T-cell (primary cell): ENCODE data around the gene PPP1R2C. TPM values are rescaled to one million over a fixed set of nuclear protein-coding genes. Genes with fewer than 3 reads are reported as not detected.

Experiments
- ATAC-seq, 4 experiments: fragments of 200-7000 bp in 3 of 4; fragments of 150-1000 bp in 1 of 4; cut with Tn5 transposase; replicated peaks in 1 of 4; 1 replicate in 3 of 4; 2 replicates in 1 of 4; pipeline ENCODE4 v1.10.0; 2021; ENCODE audit warnings: moderate library complexity in 3 of 4, mild to moderate bottlenecking in 2 of 4, moderate number of reproducible peaks in 1 of 4
- CTCF ChIA-PET, 2 donors: fragments of 300-600 bp; sonication (Branson Sonifier 250); formaldehyde crosslinking; loops; one replicate each; lab custom pipeline; 2022; ENCODE audit warnings: antibody characterized with exemption in 2 of 2; lab: Charles Lee
- POLR2A ChIA-PET, 2 donors: fragments of 300-600 bp; sonication (Branson Sonifier 250); formaldehyde crosslinking; loops; one replicate each; lab custom pipeline; 2022; ENCODE audit warnings: antibody characterized with exemption in 2 of 2; lab: Charles Lee
- DNase-seq, 35 experiments: peaks; one replicate each; pipeline versions ENCODE4 v3.0.0 to v3.0.0-alpha.2; 2013 to 2023
- H3K27ac ChIP-seq: one replicate; pipeline ENCODE4 v1.5.1; 2013; ENCODE audit warnings: low read length
- H3K27me3 ChIP-seq, 2 experiments: replicated peaks in 1 of 2; 1 replicate in 1 of 2; 2 replicates in 1 of 2; pipeline versions ENCODE4 v1.6.1 to v1.7.0; 2013; ENCODE audit warnings: low read length in 1 of 2, mixed read lengths in 1 of 2; ENCODE audit not compliant: control insufficient read depth in 2 of 2, insufficient read depth in 2 of 2; ENCODE audit errors: extremely low read depth in 1 of 2
- H3K36me3 ChIP-seq, 2 donors: 1 replicate in 1 of 2; 2 replicates in 1 of 2; pipeline versions ENCODE4 v1.6.1 to v1.7.0; 2013; ENCODE audit warnings: low read length in 1 of 2; ENCODE audit not compliant: control insufficient read depth in 2 of 2, insufficient read depth in 1 of 2; ENCODE audit errors: extremely low read depth in 1 of 2
- H3K4me1 ChIP-seq, 2 experiments: 1 replicate in 1 of 2; 2 replicates in 1 of 2; pipeline versions ENCODE4 v1.6.1 to v1.7.0; 2013; ENCODE audit warnings: low read length in 2 of 2, mixed read lengths in 1 of 2; ENCODE audit not compliant: insufficient read depth in 2 of 2, control insufficient read depth in 1 of 2; ENCODE audit errors: extremely low read depth in 1 of 2
- H3K4me3 ChIP-seq, 2 donors: 1 replicate in 1 of 2; 2 replicates in 1 of 2; pipeline versions ENCODE4 v1.5.1 to v1.7.0; 2013; ENCODE audit warnings: mild to moderate bottlenecking in 2 of 2, low read length in 1 of 2, moderate library complexity in 1 of 2; ENCODE audit not compliant: control insufficient read depth in 1 of 2; ENCODE audit errors: extremely low read depth in 1 of 2
- H3K9me3 ChIP-seq: 2 replicates; pipeline ENCODE4 v1.7.0; 2013
- H3K27ac Mint-ChIP-seq, 2 donors: one replicate each; pipeline ENCODE4 v1.8.0; 2020 to 2021; ENCODE audit warnings: mild to moderate bottlenecking in 2 of 2, mixed read lengths in 2 of 2
- H3K27me3 Mint-ChIP-seq, 2 donors: one replicate each; pipeline ENCODE4 v1.8.0; 2021 to 2022; ENCODE audit warnings: mixed read lengths in 2 of 2
- H3K36me3 Mint-ChIP-seq: one replicate; pipeline ENCODE4 v1.8.0; 2021; ENCODE audit warnings: mixed read lengths
- H3K4me1 Mint-ChIP-seq, 3 donors: one replicate each; pipeline ENCODE4 v1.8.0; 2020 to 2022; ENCODE audit warnings: mixed read lengths in 3 of 3, mild to moderate bottlenecking in 1 of 3
- H3K4me3 Mint-ChIP-seq, 3 donors: one replicate each; pipeline ENCODE4 v1.8.0; 2020 to 2022; ENCODE audit warnings: mild to moderate bottlenecking in 3 of 3, mixed read lengths in 3 of 3, moderate library complexity in 3 of 3
- H3K9me3 Mint-ChIP-seq, 3 donors: one replicate each; pipeline ENCODE4 v1.8.0; 2020 to 2022; ENCODE audit warnings: mixed read lengths in 3 of 3
- WGBS: methylation state at CpG from one replicate; pipeline ENCODE4 v1.1.5; 2013; ENCODE audit warnings: missing lambda C conversion rate; ENCODE audit not compliant: insufficient coverage; 5-methylcytosine and 5-hydroxymethylcytosine counted together
- total RNA-seq, 35 experiments: library from RNA in 6 of 35; stranded (reverse) in 6 of 35; fragments of 120-200 nt in 1 of 35; gene quantifications; one replicate each; pipeline versions ENCODE4 v1.2.1 to v1.2.4 and lab custom pipeline; 2013 to 2026

PPP1R2C gene
- total RNA-seq, 5 donors from 2014 or later (not counting 1 experiment from before 2014, with no cell fraction given), result 5.4 TPM; not detected in 4

DNA sequence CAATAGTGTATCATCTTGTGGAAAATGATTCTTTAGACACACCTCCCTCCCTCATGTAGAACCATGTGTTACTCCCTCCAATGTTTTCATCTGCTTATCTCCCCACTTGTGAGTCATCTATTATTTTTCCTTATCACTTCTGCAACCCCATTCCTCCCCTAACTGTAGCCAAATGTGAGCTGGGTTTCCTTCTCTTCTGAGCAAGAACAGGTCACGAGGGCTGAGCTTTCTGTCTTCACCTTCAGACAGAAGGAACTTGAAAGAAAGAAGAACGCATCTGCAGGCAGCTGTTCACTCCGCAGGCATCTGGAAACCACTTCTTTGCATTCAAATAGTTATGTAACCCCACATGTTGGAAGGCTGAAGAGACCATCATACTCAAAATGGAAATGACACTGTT, 1.8 kb downstream of the PPP1R2C start:
- CTCF ChIA-PET, result interaction anchor here in 1 of 2 donors (0.6 kb wide), 1 partner anchor 265 kb away, joined by 3 read pairs; no protein-coding TSS in a partner anchor
- no peak overlapping the region for H3K27ac Mint-ChIP-seq
- H3K27me3 Mint-ChIP-seq, result no peaks in the 10 kb centered on the region
- no peaks in the 10 kb centered on the region for H3K36me3 ChIP-seq
- H3K9me3 Mint-ChIP-seq, result peaks cover 4 to 8% (median 5%) of the 10 kb centered on the region in 3 donors
- no peak for DNase-seq
- no CpG with 5 or more reads among the region's 3 CpGs for WGBS
- H3K36me3 Mint-ChIP-seq, result no peaks in the 10 kb centered on the region
- POLR2A ChIA-PET, result no interaction called here
- H3K4me3 ChIP-seq, result no peak overlapping the region
- no peak overlapping the region for H3K4me3 Mint-ChIP-seq
- H3K27ac ChIP-seq, result no peak overlapping the region
- H3K27me3 ChIP-seq, result no peaks in the 10 kb centered on the region
- no peaks in the 10 kb centered on the region for H3K9me3 ChIP-seq
- no peak for ATAC-seq
- peaks cover 12 to 14% (median 13%) of the 10 kb centered on the region in 3 donors for H3K4me1 Mint-ChIP-seq
- H3K4me1 ChIP-seq, result no peaks in the 10 kb centered on the region

DNA sequence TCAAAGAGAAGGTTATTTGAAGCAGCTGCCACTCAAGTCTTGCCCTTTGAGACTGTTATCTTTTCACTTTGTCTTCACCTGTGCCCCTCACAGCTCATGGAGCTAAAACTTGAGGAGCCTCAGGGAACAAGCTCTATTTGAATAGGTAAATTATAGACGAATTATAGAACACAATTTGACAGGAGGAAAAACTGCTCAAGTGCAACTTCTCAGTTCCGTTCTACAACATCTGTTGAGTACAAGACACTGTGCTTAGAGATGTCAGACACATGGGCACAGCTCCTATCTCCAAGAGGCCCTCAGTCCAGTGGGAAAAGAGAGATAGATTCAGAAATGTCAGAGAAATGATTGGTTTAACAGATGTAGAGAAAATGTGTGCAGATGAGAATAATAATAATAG, 5.1 kb downstream of the PPP1R2C start:
- Histone ChIP-seq H3K9me3 (no peaks in the 10 kb centered on the region), H3K36me3 (no peaks in the 10 kb centered on the region), H3K4me1 (no peaks in the 10 kb centered on the region), H3K4me3 (no peak overlapping the region), H3K27ac (no peak overlapping the region), H3K27me3 (no peaks in the 10 kb centered on the region)
- DNase-seq (no peak), ATAC-seq (no peak)
- POLR2A ChIA-PET, result no interaction called here
- Mint-ChIP-seq H3K36me3 (no peaks in the 10 kb centered on the region), H3K27ac (no peak overlapping the region), H3K9me3 (peaks cover 0 to 5% (median 4%) of the 10 kb centered on the region in 3 donors), H3K4me1 (peaks cover 10 to 13% (median 12%) of the 10 kb centered on the region in 3 donors), H3K4me3 (no peak overlapping the region), H3K27me3 (peaks cover 0 to 5% of the 10 kb centered on the region in 2 donors)
- CTCF ChIA-PET, result no interaction called here
- WGBS, result no CpG with 5 or more reads among the region's 2 CpGs

DNA sequence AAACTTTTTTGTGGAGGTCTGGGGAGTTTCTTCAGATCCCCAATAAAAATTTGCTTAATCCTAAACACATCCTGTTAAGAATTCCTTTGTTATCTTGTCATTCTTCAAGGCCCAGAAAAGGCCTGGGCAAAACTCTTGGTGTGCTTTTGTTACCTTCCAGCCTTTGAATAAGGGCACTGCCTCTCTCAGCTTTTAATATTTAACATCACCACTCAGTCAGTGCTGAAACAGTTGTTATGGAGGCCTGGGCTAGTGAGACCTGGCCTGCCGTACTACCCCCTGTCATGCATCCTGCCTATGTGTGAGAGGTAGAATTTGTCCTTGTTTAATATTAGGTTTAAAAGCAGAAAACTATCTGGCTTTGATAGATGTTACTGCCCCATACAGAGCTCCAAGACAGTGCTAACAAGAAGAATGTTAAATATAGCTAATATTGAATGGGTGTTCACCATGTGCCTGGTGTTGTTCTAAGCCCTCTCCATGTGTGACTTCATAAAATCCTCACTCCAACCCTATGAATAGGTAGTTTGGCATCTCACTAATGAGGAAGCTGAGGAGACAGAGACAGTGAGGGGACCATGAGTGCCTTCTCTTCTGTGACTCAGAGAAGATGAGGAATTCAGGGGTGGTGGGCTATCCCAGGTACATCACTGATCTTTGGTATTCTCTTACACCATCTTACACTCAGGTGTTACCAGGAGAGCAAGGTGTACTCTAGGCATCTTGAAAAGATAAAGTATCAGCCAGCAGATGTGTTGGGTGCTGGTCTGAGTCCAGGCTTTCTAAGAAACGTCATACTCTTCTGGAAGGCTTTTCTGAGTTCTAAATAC, 6.2 kb downstream of the PPP1R2C start:
- no peak overlapping the region for H3K27ac Mint-ChIP-seq
- H3K36me3 Mint-ChIP-seq, result peaks cover 1% of the 10 kb centered on the region
- H3K4me3 Mint-ChIP-seq, result no peak overlapping the region
- Histone ChIP-seq H3K4me1 (no peaks in the 10 kb centered on the region), H3K9me3 (no peaks in the 10 kb centered on the region), H3K27ac (no peak overlapping the region), H3K36me3 (no peaks in the 10 kb centered on the region), H3K4me3 (no peak overlapping the region), H3K27me3 (no peaks in the 10 kb centered on the region)
- peaks cover 8 to 12% (median 10%) of the 10 kb centered on the region in 3 donors for H3K4me1 Mint-ChIP-seq
- CTCF ChIA-PET, result no interaction called here
- no peak for ATAC-seq
- H3K27me3 Mint-ChIP-seq, result peaks cover 0 to 7% of the 10 kb centered on the region in 2 donors
- POLR2A ChIA-PET, result no interaction called here
- no CpG with 5 or more reads among the region's 2 CpGs for WGBS
- no peaks in the 10 kb centered on the region for H3K9me3 Mint-ChIP-seq
- DNase-seq, result no peak

- ATAC-seq, result no peak
- Histone ChIP-seq H3K4me3 (no peak overlapping the region), H3K4me1 (no peaks in the 10 kb centered on the region), H3K27me3 (no peaks in the 10 kb centered on the region), H3K36me3 (no peaks in the 10 kb centered on the region), H3K27ac (no peak overlapping the region), H3K9me3 (no peaks in the 10 kb centered on the region)
- Mint-ChIP-seq H3K36me3 (peaks cover 3% of the 10 kb centered on the region), H3K9me3 (peaks cover 0 to 1% (median 0%) of the 10 kb centered on the region in 3 donors), H3K4me3 (no peak overlapping the region), H3K27ac (no peak overlapping the region), H3K4me1 (peaks cover 0 to 4% (median 2%) of the 10 kb centered on the region in 3 donors), H3K27me3 (peaks cover 0 to 13% of the 10 kb centered on the region in 2 donors)
- no peak for DNase-seq
- POLR2A ChIA-PET, result no interaction called here
- CTCF ChIA-PET, result no interaction called here
- 100% methylated on average over 1 of the region's 3 CpGs for WGBS
These were observed 7.4 kb downstream of the PPP1R2C start for GRCh38 chrX:42770566-42770965.

- no peak overlapping the region for H3K4me3 Mint-ChIP-seq
- ChIA-PET CTCF (no interaction called here), POLR2A (no interaction called here)
- H3K36me3 Mint-ChIP-seq, result no peaks in the 10 kb centered on the region
- Histone ChIP-seq H3K4me3 (no peak overlapping the region), H3K9me3 (no peaks in the 10 kb centered on the region), H3K36me3 (no peaks in the 10 kb centered on the region), H3K27me3 (no peaks in the 10 kb centered on the region), H3K4me1 (no peaks in the 10 kb centered on the region), H3K27ac (no peak overlapping the region)
- no CpG with 5 or more reads among the region's 1 CpG for WGBS
- DNase-seq (no peak), ATAC-seq (no peak)
- H3K27me3 Mint-ChIP-seq, result peaks cover 0 to 17% of the 10 kb centered on the region in 2 donors
- peaks cover 0 to 3% (median 0%) of the 10 kb centered on the region in 3 donors for H3K4me1 Mint-ChIP-seq
- no peak overlapping the region for H3K27ac Mint-ChIP-seq
- peaks cover 0 to 5% (median 4%) of the 10 kb centered on the region in 3 donors for H3K9me3 Mint-ChIP-seq
These were observed 18.1 kb downstream of the PPP1R2C start for GRCh38 chrX:42759881-42760280.

DNA sequence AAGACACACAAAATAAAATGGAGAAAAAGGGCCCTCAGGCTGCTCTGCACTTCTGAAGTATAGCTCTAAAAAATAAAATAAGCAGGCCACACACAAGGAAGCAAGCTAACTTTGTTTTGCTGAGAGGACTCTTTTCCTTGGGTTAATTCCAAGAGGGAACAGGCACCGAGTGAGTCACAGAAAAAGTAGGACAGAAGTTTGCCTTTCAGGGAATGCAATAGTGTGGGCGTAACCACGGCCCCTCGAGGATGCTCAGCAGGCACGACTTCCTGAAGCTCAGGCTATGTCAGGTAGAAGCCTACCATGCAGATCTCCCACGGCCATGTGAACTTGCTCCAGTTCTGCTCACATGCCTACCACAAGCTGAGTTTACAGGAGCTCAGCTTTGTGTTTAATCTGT, 22.1 kb downstream of the PPP1R2C start:
- peaks cover 0 to 3% (median 0%) of the 10 kb centered on the region in 3 donors for H3K4me1 Mint-ChIP-seq

More for the DNA sequence above, 22.1 kb downstream of the PPP1R2C start:
- Mint-ChIP-seq H3K27ac (no peak overlapping the region), H3K27me3 (peaks cover 0 to 6% of the 10 kb centered on the region in 2 donors), H3K9me3 (no peaks in the 10 kb centered on the region), H3K4me3 (no peak overlapping the region), H3K36me3 (no peaks in the 10 kb centered on the region)
- DNase-seq, result no peak
- no peaks in the 10 kb centered on the region for H3K27me3 ChIP-seq
- CTCF ChIA-PET, result no interaction called here
- H3K4me3 ChIP-seq, result no peak overlapping the region
- WGBS, result 70% methylated on average over 2 of the region's 6 CpGs
- H3K27ac ChIP-seq, result no peak overlapping the region
- no peaks in the 10 kb centered on the region for H3K9me3 ChIP-seq
- POLR2A ChIA-PET, result no interaction called here
- no peak for ATAC-seq
- no peaks in the 10 kb centered on the region for H3K4me1 ChIP-seq
- no peaks in the 10 kb centered on the region for H3K36me3 ChIP-seq
